ENCODE data around the gene NDUFV3. TPM values are rescaled to one million over a fixed set of nuclear protein-coding genes. Genes with fewer than 3 reads are reported as not detected.
"Not testable (repeated sequence)": the region's sequence is repeated elsewhere in the genome, so short reads cannot be mapped to it uniquely, and the experiment has no call there.

Gene NDUFV3
- total RNA-seq, 4 donors from 2014 or later: 96.4 to 109 (median 97.7) TPM

DNA sequence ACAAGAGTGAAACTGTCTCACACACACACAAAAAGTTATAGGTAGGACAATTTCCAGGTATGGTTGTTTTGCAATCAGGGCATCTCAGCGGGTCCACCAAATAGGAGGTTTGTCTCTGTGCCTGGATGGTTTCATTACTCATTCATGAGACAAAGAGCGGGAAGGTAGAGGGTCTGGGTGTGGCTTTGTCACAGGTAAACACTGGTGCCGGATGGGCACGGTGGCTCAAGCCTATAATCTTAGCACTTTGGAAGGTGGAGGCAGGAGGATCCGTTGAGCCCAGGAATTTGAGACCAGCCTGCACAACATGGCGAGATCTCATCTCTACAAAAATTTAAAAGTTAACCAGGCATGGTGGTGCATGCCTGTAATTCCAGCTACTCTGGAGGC, 48.6 kb downstream of the NDUFV3 start:
- TF ChIP-seq POLR2A (IDR thresholded peaks at IDR 0.05): no peak
- TF ChIP-seq, protein P1, sequence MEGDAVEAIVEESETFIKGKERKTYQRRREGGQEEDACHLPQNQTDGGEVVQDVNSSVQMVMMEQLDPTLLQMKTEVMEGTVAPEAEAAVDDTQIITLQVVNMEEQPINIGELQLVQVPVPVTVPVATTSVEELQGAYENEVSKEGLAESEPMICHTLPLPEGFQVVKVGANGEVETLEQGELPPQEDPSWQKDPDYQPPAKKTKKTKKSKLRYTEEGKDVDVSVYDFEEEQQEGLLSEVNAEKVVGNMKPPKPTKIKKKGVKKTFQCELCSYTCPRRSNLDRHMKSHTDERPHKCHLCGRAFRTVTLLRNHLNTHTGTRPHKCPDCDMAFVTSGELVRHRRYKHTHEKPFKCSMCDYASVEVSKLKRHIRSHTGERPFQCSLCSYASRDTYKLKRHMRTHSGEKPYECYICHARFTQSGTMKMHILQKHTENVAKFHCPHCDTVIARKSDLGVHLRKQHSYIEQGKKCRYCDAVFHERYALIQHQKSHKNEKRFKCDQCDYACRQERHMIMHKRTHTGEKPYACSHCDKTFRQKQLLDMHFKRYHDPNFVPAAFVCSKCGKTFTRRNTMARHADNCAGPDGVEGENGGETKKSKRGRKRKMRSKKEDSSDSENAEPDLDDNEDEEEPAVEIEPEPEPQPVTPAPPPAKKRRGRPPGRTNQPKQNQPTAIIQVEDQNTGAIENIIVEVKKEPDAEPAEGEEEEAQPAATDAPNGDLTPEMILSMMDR (IDR thresholded peaks at IDR 0.05 in 4 of 5, conservative IDR thresholded peaks at IDR 0.05 in 1 of 5): no peak
- ATAC-seq (no peak), DNase-seq (no peak)
- peaks cover 11 to 14% of the 10 kb centered on the region in 2 donors for H3K4me1 ChIP-seq
- H3K27me3 ChIP-seq: no peaks in the 10 kb centered on the region
- H3K4me3 ChIP-seq: no peak overlapping the region
- H3K27ac ChIP-seq: no peak overlapping the region
- intact Hi-C loops (cut with DNase I; ENCODE audit: low total_unique reads) (loop anchor here (2.0 to 10.0 kb wide), 3 partner anchors 33 to 63 kb away; partner anchors contain the start of genes NDUFV3 and PKNOX1), in situ Hi-C loops (cut with MboI; ENCODE audit: low sequenced_read_pairs in 4 of 4) (no loop called here)
- H3K36me3 ChIP-seq: no peaks in the 10 kb centered on the region
- H3K9me3 ChIP-seq: no peaks in the 10 kb centered on the region

DNA sequence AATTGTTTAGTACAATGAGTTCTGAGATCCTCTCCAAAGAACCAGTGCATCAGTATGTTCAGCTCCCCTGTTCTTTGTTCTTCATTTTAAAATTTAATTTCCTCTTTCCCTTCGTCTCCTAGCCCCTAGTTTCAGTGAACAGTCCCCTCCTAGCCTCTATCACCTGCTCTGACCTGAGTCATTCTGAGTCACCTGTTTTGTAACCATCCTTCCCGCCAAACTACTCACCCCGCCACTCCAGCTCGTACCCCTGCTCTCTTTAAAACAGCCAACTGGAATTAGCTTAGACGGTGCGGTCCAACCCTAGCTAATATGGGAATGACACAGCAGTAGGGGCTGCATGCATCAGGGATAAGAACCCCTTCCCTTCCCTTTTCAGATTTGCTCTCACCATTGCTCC, 49.1 kb downstream of the NDUFV3 start:
- H3K36me3 ChIP-seq: no peaks in the 10 kb centered on the region
- no peaks in the 10 kb centered on the region for H3K9me3 ChIP-seq
- no peaks in the 10 kb centered on the region for H3K27me3 ChIP-seq
- no peak for ATAC-seq
- H3K4me3 ChIP-seq: no peak overlapping the region
- intact Hi-C loops (cut with DNase I; ENCODE audit: low total_unique reads): loop anchor here (10.0 kb wide), 2 partner anchors 47 to 63 kb away; partner anchors contain the start of gene NDUFV3
- DNase-seq: no peak
- TF ChIP-seq, protein P1 (IDR thresholded peaks at IDR 0.05 in 4 of 5, conservative IDR thresholded peaks at IDR 0.05 in 1 of 5): no peak
- no peak for TF ChIP-seq POLR2A (IDR thresholded peaks at IDR 0.05)
- H3K27ac ChIP-seq: no peak overlapping the region
- in situ Hi-C loops (cut with MboI; ENCODE audit: low sequenced_read_pairs in 4 of 4): no loop called here
- H3K4me1 ChIP-seq: peaks cover 11 to 14% of the 10 kb centered on the region in 2 donors

DNA sequence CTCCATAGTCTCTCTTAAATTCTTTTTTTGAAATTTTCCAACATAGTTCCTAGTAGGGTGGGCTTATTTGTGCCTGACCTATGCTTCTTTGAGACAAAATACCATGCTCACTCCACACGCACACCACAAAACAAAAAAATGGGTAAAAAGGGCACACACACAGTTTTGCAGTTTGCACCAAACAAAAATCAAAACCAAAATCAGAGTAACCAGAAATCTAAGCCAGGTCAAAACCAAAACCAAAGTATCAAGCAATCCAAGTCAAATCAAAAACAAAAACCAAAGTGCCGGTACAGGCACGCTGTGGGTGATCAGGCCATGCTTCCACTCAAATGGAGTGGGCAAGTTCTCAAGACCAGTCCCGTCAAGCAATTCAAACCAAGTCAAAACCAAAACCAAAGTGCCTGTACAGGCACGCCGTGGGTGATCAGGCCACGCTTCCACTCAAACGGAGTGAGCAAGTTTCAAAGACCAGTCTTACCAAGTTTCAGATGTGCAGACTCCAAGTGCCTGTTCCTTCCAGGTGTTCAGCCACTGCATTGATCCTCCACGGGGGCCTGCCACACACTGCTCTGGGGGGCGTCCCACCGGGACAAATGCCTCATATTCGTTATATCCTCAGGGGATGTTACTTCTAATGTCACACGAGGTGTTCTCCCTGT, 56.1 kb downstream of the NDUFV3 start:
- H3K9me3 ChIP-seq, DNase-seq: not testable (repeated sequence)
- intact Hi-C loops (cut with DNase I; ENCODE audit: low total_unique reads): loop anchor here (10.0 kb wide), 2 partner anchors 54 to 56 kb away; partner anchors contain the start of gene NDUFV3

DNA sequence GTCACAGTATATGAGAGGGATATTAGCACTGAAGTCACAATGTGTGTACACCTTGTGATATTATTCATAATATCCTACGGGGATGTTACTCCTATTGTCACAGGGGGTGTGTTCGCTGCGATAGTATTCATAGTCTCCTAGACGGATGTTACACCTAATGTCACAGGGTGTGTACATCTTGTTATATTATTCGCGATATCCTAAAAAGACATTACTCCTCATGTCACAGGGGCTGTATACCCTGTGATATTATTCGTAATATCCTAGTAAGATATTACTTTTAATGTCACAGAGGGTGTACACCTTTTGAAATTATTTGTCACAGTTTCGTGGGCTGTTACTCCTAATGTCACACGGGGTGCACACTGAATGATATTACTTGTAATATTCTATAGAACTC, 58.1 kb downstream of the NDUFV3 start:
- in situ Hi-C loops (cut with MboI; ENCODE audit: low sequenced_read_pairs in 4 of 4); H3K9me3 ChIP-seq; H3K36me3 ChIP-seq; H3K27ac ChIP-seq; H3K4me3 ChIP-seq; intact Hi-C loops (cut with DNase I; ENCODE audit: low total_unique reads); H3K27me3 ChIP-seq; ATAC-seq; H3K4me1 ChIP-seq; DNase-seq: not testable (repeated sequence)

More for the DNA sequence above, 56.1 kb downstream of the NDUFV3 start:
- in situ Hi-C loops (cut with MboI; ENCODE audit: low sequenced_read_pairs in 4 of 4); ATAC-seq; H3K4me1 ChIP-seq; H3K27me3 ChIP-seq; H3K27ac ChIP-seq; H3K4me3 ChIP-seq; H3K36me3 ChIP-seq: not testable (repeated sequence)

DNA sequence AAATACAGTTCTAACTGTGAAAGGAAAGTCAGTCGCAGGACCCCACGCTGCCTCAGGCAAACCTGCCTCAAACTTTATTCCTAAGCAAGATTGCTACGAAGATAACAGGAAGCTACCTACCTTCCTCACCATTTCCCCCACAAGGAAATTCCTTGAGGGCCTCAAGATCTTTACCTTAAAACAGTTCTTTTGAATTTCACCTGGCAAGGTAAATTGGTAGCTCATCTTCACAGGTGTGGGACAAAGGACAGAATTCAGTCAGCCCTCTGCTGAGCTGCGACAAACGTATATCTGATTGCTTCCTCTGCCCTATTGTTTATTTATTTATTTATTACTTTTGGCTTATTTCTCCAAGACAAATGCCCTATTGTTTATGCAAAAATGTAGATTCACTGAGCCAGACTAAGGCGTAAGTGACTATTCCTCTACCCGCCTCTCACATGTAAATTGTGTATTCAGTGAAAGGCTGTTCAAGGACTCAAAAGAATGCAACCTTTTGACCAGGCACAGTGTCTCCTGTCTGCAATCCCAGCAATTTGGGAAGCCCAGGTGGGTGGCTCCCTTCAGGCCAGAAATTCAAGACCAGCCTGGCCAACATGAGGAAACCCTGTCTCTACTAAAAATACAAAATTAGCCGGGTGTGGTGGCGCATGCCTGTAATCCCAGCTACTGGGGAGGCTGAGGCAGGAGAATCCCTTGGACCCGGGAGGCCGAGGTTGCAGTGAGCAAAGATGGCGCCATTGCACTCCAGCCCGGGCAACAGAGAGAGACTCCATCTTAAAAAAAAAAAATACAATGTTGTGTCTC, 63.9 kb downstream of the NDUFV3 start:
- Histone ChIP-seq H3K9me3 (no peaks in the 10 kb centered on the region), H3K27me3 (no peaks in the 10 kb centered on the region), H3K27ac (no peak overlapping the region), H3K4me1 (no peaks in the 10 kb centered on the region), H3K36me3 (no peaks in the 10 kb centered on the region), H3K4me3 (no peak overlapping the region)
- peak; percentile 92 to 96 for ATAC-seq
- DNase-seq: no peak
- in situ Hi-C loops (cut with MboI; ENCODE audit: low sequenced_read_pairs in 4 of 4) (no loop called here), intact Hi-C loops (cut with DNase I; ENCODE audit: low total_unique reads) (no loop called here)
- TF ChIP-seq, protein P1 (IDR thresholded peaks at IDR 0.05 in 4 of 5, conservative IDR thresholded peaks at IDR 0.05 in 1 of 5): no peak
- no peak for TF ChIP-seq POLR2A (IDR thresholded peaks at IDR 0.05)

DNA sequence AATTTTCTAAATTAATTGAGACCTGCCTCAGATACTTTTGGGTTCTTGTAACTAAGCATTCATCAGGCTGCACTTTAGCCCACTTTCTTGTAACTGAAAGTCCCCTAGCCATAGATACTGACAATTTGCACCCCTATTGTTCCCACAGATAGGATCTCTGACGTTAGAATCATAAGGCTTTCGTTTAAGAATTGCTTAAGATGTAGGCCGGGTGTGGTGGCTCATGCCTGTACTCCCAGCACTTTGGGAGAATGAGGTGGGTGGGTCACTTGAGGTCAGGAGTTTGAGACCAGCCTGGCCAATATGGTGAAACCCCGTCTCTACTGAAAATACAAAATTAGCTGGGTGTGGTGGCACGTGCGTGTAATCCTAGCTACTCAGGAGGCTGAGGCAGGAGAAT, 65.0 kb downstream of the NDUFV3 start:
- intact Hi-C loops (cut with DNase I; ENCODE audit: low total_unique reads); DNase-seq; H3K27me3 ChIP-seq; H3K9me3 ChIP-seq; H3K36me3 ChIP-seq; H3K27ac ChIP-seq; H3K4me3 ChIP-seq; ATAC-seq; H3K4me1 ChIP-seq; in situ Hi-C loops (cut with MboI; ENCODE audit: low sequenced_read_pairs in 4 of 4): not testable (repeated sequence)
